Heart left ventricle (tissue), 13 donors: ENCODE data around the gene CA14.

Source experiments
- POLR2A ChIP-seq, 2 donors: fragments of 450-650 bp; IDR thresholded peaks; one replicate each; pipeline ENCODE4 v1.6.1; 2017; ENCODE audit warnings: antibody characterized with exemption in 2 of 2, mild to moderate bottlenecking in 2 of 2, moderate library complexity in 2 of 2
- TF ChIP-seq, protein P1 (sequence below), 12 donors: fragments of 200-600 bp; sonication (generic) in 4 of 12; IDR thresholded peaks; one replicate each; pipeline versions ENCODE4 v1.5.0 to v1.8.0; 2018 to 2022; ENCODE audit warnings: antibody characterized with exemption in 12 of 12, mild to moderate bottlenecking in 5 of 12
- donor health status: ischemic (EF 13 %, LVEDD 7.1; RV severe dilation, severe dysfunction).
- donor health status: DM: no; HTN: yes; CAD: no.
- donor health status: DM: no; HTN: no; CAD: no.
- donor health status: ischemic (EF 25% LVEDD 6.9; RV normal size, moderate dysfunction).
- donor health status: ischemic (EF 25% LVEDD 5.7; RV mildly dilated, moderate dysfunction).
- donor health status: ischemic (EF 35%, LVEDD 5.7; RV mildly dilated, moderate dysfunction).
- donor health status: nonischemic (EF 11% LVEDD 7.7; RV severe dilation, severe dysfunction).
- donor health status: DM: yes; HTN: yes; CAD: no.
- donor health status: PGD.
- donor health status: ischemic (EF 29% LVEDD 5.4; RV normal size, mild dysfunction).
- donor health status: nonischemic (EF 23%, LVEDD 6.1; RV moderate dilation, normal function).

GRCh38 chr1:150281221-150281757, 23.7 kb downstream of the CA14 start:
- TF ChIP-seq POLR2A (IDR thresholded peaks at IDR 0.05), result no peak
- TF ChIP-seq, protein P1, sequence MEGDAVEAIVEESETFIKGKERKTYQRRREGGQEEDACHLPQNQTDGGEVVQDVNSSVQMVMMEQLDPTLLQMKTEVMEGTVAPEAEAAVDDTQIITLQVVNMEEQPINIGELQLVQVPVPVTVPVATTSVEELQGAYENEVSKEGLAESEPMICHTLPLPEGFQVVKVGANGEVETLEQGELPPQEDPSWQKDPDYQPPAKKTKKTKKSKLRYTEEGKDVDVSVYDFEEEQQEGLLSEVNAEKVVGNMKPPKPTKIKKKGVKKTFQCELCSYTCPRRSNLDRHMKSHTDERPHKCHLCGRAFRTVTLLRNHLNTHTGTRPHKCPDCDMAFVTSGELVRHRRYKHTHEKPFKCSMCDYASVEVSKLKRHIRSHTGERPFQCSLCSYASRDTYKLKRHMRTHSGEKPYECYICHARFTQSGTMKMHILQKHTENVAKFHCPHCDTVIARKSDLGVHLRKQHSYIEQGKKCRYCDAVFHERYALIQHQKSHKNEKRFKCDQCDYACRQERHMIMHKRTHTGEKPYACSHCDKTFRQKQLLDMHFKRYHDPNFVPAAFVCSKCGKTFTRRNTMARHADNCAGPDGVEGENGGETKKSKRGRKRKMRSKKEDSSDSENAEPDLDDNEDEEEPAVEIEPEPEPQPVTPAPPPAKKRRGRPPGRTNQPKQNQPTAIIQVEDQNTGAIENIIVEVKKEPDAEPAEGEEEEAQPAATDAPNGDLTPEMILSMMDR (IDR thresholded peaks at IDR 0.05), result peak; percentile 59 to 88 (median 78)
